Measurements from ENCODE around the gene POLR1F.
A peak's percentile ranks its signal among the peaks of the same experiment; 100 is the strongest.
"Not testable (repeated sequence)": the region's sequence is repeated elsewhere in the genome, so short reads cannot be mapped to it uniquely, and the experiment has no call there.

POLR1F gene, protein sequence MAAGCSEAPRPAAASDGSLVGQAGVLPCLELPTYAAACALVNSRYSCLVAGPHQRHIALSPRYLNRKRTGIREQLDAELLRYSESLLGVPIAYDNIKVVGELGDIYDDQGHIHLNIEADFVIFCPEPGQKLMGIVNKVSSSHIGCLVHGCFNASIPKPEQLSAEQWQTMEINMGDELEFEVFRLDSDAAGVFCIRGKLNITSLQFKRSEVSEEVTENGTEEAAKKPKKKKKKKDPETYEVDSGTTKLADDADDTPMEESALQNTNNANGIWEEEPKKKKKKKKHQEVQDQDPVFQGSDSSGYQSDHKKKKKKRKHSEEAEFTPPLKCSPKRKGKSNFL

DNA sequence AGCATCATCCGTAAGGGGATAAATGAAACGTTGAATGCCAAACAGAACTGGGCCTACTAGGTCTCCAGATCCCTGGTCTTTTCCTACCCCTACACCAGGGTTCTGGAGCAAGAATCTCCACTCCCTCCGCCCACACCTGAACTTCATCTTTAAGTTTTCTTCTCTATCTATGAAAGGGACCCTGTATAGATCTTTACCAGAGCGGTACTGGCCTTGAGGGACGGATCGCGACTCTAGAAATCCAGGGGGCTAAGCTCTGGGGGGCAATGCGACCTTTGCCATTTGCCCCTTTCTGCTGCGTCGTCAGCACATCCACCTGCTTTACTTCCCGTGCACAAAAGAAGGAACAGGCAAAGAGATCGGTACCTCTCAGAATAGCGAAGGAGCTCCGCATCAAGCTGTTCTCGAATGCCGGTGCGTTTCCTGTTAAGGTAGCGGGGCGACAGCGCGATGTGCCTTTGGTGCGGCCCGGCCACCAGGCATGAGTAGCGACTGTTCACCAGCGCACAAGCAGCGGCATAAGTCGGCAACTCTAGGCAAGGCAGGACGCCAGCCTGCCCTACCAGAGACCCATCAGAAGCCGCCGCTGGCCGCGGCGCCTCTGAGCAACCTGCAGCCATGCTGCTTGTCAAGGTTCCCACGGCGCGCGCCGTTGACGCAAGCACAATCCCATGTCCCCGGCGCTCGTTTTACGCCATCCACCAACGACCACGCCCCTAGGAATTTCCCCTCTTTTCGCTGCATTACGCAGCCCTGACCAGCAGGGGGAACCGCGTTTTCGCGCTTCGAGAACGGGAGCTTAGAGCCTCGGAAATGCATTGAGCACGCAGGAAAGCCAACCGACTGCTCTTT, at the start of gene POLR1F:
Gene POLR1F, minus strand, starts transcription at position 641 of the 852 bp plus-strand sequence. Its CDS starts 21 bp downstream, at position 620.
- peak; percentile 83 to 86 for DNase-seq (ENCODE audit: low read depth in 2 of 2)

DNA sequence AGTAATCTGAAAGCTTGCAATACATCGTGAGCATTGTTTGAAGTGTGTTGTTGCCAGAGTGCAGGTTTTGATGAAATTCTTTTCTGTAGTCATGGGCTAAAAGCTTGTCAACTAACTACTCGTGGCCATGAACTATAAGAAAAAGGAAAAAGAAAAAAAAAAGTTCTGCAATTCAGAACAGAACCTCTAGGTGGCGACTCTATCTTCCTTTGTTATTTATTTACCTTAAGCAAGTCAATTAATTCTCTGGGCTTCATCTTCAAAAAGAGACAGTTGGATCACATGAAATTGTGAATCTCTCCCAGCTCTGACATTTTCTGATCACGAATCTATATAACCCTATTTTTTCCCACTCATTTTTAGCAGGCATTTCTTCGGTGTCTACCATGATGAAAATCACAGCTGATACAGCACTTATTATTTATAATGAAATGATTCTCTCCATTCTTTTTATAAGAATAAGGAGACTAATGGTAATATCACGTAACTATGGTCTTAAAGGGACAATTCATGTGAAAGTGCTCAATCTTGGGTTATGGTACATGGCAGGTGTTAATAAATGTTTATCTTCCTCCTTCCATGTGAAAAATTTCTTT, 45.8 kb upstream of the POLR1F start:
- DNase-seq (ENCODE audit: low read depth in 2 of 2), result no peak

DNA sequence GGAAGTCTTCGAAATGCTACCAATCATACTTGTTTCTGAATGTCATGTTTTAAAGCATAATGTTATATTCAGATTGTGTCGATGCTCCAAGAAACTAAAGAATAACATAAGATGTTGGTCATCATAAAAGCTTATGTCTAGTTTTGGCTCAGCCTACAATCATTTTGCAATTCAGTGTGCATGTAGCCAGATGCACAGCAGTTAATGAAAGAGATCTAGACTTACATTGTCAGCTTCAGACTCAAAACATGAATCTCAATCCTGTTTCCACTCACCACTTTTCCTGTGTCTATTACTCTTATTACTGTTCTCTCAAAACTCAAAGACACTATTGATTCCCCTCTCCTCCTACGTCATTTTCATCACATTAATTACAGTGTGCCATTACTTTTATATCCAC, 43.2 kb upstream of the POLR1F start:
- DNase-seq (ENCODE audit: low read depth in 2 of 2), result no peak

DNA sequence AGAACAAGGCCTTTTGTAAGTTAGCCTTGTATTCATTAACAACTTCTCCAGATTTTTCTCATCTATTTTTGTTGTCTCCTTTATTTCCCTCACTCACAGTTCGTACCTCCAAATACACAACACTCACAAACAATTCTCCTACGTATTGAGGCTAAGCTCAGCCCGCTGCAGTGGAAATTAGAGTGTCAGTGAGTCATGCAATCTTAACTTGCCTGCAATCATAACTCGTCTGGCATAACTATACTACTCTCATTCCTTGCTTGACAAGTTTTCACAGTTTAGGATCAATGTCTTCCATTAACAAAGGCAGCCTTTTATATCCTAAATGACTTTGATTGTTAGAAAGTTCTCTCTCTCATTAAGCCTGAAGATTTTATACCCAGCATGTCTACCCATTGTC, 40.8 kb upstream of the POLR1F start:
- no peak for DNase-seq (ENCODE audit: low read depth in 2 of 2)

DNA sequence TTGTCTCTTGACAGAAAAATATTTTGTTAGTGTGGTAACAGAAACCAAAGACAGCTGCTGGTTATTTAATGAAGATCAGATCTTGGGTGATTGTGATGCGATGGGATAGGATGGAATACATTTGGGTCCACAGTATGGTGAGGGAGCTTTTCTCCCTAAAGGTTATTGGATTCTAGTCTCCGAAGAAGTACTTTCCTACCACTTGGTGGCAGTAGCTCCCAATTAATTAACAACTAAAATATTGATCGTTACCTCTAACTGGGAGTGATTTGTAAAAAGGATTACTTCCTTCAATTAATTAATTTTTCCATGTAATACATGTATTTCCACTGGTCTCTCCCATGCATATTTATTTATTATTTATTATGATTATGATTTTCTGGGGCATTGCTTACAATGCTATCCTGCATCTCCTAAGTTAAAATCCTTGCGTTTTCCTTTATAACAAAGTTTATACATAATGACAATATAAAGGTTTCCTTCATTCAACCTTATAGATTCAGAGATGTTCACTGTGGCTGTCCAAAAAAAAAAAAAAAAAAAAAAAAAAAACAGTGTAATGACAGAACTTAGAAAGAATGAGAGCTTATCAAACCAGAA, 39.0 kb upstream of the POLR1F start:
- no peak for DNase-seq (ENCODE audit: low read depth in 2 of 2)

DNA sequence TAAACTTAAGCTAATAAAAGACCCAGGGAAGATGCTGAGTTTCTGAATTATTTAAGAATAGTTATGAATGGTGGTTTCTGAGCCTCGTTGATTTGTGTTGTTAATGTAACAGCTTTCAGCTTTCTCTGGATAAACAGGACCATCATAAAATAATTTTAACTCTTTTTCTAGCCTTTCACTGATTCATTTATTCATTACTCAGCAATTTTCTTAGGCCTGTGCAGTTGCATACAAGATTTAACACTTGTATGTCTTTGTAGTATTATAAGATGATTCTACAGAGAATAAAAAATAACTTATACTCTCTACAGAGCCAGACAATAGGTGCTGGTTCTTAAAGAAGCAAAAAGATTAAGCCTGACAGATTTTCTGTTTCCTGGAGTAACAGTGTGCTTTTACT, 35.2 kb upstream of the POLR1F start:
- DNase-seq (ENCODE audit: low read depth in 2 of 2), result no peak

DNA sequence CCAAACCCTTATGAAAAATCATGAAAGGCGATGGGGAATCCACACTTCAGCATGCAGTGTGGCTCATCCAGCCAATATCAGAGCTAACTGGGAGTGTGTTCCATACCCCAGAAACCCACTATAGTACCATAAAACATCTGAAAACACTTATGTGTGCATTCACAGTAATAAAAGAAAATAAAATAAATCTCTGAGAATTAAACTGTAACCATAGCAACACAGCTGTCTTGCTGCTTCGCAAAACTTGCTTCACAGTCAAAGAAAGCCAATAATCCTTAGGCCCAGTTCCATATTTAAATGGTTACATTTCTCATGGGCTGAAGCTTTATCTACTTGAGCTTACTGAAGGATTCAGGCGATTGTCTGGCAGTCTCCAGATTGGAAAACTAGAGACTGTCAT, 19.9 kb upstream of the POLR1F start:
- no peak for DNase-seq (ENCODE audit: low read depth in 2 of 2)

DNA sequence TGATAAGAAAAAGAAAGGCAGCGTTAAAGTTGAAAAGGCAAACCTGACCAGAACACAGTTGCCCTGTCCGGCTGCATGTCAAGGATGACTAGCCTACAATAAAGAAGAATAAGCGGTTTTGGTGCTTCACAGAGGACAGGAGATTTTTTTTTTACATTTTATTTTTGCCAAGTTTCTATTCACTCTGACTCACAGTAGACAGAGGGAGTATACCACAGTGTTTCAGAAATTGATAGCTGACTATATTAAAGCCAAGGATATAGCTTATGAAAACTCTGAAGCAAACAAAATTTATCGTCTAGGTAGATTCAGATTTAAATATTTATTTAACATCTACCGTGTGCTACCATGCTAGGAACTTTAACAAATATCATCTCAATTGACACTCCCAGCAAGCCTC, 16.9 kb upstream of the POLR1F start:
- DNase-seq (ENCODE audit: low read depth in 2 of 2), result no peak

DNA sequence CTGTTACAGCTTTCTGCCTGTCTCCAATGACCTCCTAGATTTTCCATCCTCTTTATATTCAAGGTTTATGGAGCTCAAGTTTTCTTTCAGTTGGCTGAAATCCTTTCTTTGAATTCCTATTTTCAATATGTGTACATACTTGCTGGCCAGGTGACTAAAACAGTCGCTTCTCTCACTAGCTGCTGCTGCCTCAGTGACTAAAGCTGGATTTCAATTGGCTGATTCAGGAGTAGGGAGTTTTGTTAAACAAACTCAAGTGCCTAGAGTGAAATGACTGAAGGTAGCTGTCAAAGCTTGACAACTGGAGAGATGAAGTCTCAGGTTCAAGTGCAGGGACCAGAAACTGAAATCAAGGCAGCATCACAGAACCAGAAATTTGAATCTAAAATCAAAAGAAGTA, 6.7 kb upstream of the POLR1F start:
- DNase-seq (ENCODE audit: low read depth in 2 of 2), result no peak

DNA sequence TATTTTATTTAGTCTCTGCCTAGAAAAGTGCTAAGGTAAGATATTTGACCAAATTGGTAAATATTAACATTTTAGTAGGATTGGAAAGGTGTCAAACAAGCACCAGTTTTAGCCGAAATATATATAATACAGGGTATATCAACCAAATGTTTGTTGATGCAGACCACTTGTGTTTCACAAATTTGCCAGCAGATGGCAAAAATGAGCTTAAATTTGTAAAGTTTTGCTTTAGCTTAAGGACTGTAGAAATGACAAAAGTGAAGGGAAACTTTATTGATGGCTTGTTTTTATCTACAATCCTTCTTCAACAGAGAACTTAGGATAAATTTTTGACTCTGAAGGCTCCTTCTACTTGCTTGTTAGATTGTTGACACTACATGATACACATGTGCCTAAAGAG, 4.8 kb upstream of the POLR1F start:
- DNase-seq (ENCODE audit: low read depth in 2 of 2), result peak in 1 of 2 donors; percentile 7

DNA sequence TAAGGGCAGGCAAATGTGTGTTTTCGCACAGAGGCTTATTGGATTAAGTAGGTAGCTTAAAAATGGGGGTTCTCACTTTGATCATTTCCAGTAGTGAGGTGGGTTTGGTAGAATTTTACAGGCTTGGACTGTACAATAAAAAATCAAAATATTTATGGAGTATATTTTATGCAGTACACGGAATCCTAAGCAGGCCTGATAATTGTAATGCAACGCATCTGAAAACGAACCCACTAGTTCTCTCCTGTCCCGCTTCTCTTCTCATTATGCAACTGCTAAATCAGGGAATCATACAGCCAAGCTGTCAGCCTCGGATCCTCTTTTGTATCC, 377 bp upstream of the POLR1F start:
- no peak for DNase-seq (ENCODE audit: low read depth in 2 of 2)

DNA sequence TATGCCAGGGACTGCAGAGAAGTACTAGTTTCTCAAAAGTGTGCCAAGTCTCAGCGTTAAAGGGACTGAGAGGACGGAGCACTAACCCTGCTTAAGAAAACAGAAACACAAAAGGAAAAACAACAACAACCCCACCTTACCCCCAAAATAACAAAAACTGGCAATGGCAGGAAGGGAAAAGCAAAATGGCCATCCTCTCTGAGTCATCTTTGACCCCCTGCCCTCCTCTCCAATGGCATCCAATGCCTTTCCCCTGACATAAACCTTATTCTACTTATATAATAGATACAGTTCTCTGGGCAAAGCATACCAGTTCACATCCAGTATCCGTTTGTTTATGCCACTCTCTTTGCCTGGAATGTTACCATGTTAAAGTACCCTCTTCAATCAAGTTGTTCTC, 1.6 kb downstream of the POLR1F start:
- DNase-seq (ENCODE audit: low read depth in 2 of 2), result no peak

DNA sequence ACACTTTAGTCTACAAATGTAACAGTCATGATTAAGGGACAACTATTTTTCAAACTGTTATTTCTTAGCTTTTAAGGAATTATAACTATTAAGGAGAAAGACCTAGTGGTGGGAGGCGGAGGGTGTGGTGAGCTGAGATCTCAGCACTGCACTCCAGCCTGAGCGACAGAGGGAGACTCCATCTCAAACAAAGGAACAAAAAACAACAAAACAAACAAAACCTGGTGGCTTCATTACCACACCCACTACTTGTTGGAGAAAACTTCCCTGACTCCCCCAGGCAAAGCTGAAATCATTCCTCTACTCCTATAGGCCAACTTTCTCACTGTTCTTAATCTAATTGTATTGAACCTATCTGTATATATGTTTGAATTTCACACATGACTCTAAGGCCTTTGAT, 3.2 kb downstream of the POLR1F start:
- DNase-seq (ENCODE audit: low read depth in 2 of 2), result no peak

DNA sequence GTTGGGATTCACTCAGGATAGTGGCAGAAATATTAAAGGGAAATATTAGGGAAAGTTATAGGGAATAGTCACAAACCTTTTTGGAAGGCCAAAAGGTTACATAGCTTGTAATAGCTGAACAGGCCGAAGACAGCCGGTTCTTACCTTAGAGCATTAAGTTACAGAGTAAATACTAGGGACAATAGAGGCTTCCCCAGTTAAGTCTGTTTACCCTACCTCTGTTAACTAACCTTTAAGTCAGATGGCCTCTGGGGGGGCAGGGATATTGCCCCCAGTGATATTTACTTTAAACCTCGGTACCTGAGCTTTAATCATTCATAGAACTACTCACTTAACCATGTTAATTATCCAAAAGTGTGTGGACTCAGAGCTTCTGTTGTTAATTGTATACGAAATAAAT, 7.4 kb downstream of the POLR1F start:
- no peak for DNase-seq (ENCODE audit: low read depth in 2 of 2)

DNA sequence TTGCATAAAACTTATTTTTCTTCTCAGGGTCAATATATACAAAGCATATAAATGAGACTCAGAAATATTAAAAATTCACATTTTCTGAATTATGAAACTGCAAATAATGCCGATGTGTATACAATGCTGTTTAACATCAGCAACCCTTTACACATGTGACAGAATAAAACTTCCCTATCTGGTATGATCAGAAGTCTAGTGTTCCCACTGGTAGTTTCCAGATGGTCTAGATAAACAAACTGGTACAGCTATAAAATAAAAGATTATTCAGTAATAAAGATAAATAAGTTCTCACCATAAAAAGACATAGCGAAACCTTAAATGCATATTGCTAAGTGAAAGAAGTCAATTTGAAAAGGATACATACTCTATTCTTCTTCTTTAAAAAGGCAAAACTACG, 7.9 kb downstream of the POLR1F start:
- DNase-seq (ENCODE audit: low read depth in 2 of 2), result no peak

DNA sequence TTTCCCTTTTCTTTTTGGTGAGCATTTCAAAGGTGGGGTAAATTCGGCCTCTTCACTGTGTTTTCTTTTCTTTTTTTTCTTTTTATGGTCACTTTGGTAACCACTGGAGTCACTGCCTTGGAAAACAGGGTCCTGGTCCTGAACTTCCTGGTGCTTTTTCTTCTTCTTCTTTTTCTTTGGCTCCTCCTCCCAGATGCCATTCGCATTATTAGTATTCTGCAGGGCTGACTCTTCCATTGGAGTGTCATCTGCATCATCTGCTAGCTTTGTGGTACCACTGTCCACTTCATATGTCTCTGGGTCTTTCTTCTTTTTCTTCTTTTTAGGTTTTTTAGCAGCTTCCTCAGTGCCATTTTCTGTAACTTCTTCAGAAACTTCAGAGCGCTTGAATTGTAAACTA, 10.5 kb downstream of the POLR1F start:
- no peak for DNase-seq (ENCODE audit: low read depth in 2 of 2)

DNA sequence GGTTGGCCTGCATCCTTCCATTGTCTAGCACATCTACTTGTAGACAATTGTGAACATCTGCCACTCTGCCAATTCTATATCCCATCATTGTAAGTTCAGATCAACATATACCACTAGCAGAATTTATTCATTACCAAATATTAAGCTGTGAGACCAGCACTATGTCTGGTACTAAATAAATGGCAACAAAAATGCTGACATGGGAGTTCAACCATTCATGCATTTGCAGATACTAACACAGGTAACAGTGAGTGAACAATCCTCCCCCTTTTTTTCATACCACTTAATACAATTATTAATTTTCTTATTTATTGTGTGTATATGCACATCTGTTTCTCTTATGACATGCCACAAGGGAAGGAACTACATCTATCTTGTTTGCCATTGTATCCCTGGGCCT, 11.9 kb downstream of the POLR1F start:
- no peak for DNase-seq (ENCODE audit: low read depth in 2 of 2)

DNA sequence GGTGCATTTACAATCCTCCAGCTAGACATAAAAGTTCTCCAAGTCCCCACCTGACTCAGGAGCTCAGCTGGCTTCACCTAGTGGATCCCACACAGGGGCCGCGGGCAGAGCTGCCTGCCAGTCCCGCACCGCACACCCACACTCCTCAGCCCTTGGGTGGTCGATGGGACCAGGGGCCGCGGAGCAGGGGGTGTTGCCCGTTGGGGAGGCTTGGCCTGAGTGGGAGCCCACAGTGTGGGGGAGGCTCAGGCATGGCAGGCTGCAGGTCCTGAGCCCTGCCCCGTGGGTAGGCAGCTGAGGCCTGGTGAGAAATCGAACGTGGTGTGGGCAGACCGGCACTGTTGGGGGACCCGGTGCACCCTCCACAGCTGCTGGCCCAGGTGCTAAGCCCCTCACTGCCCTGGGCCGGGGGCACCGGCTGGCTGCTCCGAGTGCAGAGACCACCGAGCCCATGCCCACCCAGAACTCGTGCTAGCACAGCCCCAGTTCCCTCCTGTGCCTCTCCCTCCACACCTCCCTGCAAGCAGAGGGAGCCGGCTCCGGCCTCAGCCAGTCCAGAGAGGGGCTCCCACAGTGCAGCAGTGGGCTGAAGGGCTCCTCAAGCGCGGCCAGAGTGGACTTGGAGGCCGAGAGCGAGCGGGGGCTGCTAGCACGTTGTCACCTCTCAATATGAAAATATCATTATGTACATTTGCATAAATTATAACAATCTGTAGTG, 16.6 kb downstream of the POLR1F start:
- DNase-seq (ENCODE audit: low read depth in 2 of 2), result no peak

DNA sequence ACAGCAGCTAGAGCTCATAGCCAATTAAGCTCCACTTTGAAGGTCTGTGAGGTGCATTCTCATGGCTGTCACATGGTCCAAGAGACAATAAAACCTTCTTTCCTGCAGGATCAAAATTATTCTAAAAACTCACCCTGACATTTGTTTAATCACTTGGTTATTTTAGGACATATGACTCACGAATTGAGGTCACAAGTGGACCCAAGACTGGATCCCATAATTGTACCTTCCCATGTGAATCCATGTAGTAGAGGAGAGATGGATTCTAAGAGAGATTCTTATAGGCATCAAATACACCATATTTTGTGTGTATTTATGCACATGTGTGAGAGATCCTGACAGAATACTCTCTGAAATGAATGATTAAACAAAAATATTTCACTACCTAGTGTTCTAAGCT, 18.1 kb downstream of the POLR1F start:
- no peak for DNase-seq (ENCODE audit: low read depth in 2 of 2)

DNA sequence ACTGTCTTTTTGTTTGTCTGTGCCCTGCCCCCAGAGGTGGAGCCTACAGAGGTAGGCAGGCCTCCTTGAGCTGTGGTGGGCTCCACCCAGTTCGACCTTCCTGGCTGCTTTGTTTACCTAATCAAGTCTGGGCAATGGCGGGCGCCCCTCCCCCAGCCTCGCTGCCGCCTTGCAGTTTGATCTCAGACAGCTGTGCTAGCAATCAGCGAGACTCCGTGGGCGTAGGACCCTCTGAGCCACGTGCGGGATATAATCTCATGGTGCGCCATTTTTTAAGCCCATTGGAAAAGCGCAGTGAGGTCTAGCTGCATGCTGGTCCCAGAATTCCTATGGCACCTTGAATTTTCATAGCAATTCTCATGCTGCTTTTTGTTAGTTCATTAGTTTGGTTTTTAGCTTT, 19.7 kb downstream of the POLR1F start:
- DNase-seq (ENCODE audit: low read depth in 2 of 2), result not testable (repeated sequence)

DNA sequence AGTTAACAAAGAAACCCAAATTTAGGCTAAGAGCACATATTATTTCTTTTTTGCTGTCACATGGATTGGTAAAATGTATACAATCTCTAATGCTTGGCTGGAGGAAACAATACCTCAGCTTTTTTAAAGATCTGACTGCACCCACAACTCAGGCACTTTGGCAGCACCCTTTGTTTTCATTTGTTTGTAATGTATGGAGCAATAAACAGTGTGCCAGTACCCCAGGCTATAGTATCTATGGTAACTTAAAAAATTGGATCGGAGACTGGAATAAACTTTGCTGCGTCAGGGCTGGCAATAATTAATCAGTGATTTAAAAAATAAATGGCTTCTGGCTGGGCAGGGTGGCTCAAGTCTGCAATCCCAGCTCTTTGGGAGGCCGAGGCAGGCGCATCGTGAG, 27.2 kb downstream of the POLR1F start:
- DNase-seq (ENCODE audit: low read depth in 2 of 2), result no peak

DNA sequence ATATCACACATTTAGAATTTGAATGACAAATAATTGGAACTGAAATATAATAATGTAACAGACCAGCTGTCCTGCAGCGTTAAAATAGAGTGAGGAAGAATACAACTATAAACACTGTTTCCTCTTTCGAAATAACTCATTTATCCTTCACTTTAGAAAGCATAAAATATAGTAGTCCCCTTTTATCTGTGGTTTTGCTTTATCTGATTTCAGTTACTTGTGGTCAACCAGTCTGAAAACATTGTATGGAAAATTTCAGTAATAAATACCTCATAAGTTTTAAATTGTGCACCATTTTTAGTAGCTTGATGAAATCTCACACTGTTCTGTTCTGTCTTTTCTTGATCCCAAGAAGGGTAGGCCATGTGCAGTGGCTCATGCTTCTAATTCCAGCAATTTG, 31.7 kb downstream of the POLR1F start:
- no peak for DNase-seq (ENCODE audit: low read depth in 2 of 2)
